HUDEP-2 (cell line): Measurements from ENCODE around the gene BIN1.
A peak's percentile ranks its signal among the peaks of the same experiment; 100 is the strongest.

ENCODE experiments used
- DNase-seq, 76 experiments: peaks; one replicate each; lab custom pipeline; 2025; ENCODE audit not compliant: unreplicated experiment in 76 of 76; lab: John Stamatoyannopoulos, UW

BIN1 gene

DNA sequence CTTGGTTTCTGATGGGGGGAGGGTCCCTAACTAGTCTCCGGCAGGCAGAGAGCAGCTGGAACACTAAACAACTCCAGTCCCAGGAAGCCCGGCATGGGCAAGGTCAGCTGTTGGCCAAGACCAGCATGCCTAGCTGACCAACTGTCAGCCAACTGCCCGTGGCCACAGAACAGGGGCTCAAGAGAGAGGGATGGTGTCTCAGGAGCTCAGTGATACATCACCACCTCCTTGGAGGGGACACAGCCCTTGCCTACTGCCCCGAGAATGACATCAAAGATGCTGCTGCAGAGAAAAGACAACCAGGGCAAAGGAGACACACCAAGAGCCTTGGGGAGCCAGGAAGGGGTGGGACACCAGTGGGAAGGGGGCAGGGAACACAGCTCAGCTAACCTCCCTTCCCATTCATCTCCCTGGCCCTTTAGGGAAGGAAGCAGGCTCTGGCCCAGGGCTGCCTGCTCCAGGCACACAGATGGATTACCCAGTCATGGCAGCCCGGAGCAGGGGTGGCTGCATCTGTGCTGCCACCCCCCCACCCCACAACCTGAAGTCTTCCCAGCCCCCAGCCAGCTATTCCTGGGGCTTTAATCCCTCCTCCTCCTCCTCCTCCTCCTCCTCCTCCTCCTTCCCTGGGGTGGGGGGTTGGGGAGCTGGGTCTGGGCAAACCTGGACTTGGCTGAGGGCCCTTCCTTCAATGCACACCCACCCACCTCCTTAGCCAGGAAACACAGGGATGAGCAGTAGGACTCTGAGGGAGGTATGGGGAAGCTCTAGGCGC lies 1.9 kb downstream of the BIN1 start:
- no peak for DNase-seq

DNA sequence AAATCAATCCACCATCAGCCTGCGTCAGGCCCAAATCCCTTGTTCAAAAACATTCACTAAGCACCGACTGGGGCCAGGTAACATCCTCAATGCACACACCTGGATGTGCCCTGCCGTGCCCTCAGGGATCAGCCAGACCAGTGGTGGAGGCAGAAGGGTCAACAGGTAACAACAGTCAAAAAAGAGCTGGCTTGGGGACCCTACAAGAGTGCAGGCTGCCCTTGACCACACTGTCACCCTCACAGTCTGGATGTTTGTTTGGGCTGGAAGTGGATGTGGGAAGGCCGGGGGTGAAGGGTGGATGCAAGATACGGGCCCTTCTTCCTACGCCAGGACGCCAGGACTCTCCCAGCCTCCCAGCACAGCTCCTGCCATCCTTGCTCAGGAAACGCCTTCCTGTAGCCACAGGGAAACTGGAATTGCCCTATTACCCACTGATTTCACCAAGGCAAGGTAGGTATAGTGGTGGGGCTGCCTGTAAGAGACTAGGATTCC lies 2.7 kb downstream of the BIN1 start:
- DNase-seq = no peak

DNA sequence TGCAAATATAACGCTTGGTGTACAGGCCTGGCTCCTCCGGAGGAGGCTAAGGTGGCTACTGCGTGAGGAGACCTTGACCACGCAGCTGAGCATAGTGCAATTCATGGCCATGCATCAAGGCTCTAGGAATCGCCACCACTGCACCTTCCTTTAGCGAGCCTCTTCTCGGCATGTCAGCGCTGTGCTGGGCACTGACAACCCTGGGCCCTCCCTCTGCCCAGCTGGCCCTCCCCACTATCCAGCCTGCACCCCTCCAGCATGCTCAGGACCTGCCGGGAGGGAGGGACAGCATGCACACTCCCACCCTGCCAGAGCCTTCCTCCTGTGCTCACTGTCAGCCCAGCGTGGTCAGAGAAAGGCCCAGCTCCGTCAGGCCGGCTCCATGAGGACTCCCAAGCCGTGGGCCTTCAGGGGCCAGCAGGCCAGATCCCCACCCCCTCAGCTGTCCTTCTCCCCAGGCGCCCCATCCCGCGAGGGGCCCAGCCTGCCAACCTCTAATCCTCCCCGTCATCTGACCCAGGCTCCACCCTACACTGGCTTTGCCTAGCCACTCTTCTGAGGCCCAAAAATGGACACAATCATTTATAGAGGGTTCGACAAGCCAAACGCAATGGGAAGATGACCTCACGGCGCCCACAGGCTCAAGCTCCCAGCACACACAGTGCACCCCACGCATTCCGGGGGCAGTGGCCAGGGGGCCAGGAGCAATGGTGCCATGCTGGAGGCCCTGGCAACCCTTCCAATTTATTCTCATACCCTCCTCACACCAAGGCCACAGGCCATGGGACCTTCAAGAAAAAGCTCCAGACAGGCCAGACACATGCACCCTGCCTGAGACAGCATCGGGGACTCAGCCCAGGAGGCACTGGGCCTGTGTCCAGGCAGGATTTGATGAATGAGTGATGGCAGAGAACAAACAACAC lies 3.5 kb downstream of the BIN1 start:
- no peak for DNase-seq

DNA sequence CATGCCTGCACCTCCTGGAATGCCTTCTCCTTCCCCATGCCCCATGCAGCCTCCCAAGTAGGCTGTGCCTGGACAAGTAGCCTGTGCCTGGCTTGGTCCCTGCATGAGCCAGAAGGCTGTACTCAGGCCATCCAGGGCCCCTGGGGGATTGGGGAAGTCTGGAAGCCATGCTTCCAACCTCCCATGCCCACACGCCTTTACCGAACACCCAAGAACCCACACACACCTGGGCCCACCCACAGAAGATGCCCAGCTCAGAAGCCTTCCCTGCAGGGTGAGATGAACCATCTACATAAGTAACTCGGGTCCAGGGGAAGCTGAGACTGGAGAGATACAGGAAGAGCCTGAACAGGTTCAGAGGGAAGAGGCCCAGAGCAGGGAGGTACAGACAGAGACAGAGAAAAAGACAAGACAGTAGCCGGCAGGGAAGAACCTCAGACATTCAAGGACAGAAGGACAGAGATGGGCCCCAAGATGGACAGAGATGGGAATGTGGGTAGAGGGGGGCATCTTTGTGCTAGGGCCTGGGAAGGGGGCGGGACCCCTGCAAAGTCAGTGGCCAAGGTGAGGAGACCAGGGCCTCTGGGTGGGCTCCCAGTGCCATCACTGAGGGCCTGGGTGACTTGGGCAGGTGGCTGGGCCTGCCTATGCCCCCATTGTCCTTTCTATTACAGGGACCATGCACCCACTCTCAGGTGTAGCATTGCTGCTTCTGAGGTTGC lies 4.3 kb downstream of the BIN1 start:
- DNase-seq = no peak

DNA sequence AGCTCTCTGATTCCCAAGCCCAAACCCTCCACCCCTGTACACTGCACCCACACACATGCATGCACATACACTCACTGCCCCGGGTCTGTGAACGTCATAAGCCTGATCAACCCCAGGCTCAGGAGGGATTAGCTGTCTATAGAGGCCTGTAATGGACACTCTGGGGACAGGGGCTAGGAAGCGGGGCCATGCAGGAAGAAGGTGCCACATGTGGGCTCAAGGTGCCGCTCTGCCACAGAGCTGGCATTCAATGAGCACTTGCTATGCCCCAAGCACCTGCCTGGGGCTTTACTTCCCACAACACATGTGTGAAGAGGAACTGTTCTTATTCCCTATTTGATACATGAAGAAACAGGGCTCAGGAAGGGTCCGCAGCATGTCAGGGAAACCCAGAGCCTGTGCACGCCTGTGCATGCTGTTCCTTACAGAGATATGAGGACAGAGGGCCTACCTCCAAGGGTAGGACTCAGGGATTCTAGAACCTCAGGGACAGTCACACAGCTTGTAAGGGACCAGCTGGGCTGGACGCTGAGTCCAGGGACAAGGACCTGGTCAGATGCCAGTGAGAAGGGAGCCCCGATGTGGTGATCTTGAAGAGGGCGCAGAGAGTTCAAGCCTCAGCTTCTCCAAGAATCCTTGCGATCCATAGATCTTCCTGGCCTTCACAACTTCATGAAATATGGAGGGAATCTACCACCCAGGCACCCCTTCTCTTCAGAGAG lies 5.0 kb downstream of the BIN1 start:
- no peak for DNase-seq

DNA sequence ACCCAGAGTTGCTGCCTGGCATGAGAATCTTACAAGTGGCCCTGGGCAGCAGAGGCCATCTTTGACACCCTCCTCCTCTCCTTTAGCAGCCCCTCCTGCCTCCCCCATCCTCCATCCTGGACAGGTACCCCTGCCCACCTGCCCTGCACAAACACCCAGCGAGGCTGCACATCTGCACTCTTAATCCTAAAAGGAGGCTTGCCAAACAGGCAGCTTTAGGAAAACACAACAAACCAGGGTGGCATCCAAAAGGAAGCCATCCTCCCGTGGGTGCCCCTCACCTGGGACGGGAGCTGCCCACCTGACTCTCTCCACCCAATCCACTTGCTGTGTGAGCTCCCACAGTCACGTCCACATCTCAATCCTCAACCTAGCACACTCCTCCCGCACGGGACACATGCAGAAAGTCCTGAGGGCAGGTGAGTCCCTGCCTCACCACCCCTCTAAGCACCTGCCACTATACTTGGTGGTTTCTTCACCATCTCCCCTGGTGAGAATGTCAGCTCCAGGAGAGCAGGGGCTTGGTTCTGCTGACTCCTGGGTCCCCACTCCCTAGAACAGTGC lies 5.8 kb downstream of the BIN1 start:
- DNase-seq = no peak

DNA sequence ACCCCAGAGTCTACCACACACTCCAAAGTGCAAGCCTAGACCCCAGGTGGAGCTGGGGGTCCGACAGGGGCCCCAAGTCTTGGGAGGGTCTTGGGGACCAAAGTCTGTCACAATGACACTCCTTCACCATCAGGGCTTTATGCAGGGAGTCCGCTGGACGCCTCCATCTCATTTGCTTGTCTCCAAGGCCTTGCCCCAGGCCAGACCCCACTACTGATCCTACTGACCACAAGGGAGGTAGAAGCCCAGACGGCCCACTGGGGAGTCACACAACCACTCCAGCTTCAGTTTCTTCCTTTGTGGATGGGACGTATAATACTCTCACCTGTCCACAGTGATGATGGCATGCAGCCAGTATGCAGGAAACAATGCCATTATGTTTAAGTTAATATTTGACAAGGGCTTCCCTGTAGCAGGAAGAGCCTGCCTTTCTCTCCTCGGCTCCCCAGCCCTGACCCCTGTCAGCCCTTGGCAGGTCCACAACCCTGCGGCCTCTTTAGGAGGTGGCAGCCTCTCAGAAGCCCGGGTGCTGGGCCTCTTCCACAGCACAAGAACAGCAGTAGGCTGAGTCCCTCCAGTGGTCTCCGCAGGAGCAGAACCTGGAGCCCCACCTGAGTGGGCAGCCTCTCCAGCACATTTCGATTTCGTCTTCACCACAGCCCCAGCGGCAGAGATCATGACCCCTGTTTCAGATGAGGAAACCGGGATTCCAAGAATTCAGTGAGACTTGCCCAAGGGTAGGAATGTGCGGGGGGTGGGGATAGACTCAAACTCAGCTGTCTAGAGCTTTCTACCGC lies 6.5 kb downstream of the BIN1 start:
- no peak for DNase-seq

DNA sequence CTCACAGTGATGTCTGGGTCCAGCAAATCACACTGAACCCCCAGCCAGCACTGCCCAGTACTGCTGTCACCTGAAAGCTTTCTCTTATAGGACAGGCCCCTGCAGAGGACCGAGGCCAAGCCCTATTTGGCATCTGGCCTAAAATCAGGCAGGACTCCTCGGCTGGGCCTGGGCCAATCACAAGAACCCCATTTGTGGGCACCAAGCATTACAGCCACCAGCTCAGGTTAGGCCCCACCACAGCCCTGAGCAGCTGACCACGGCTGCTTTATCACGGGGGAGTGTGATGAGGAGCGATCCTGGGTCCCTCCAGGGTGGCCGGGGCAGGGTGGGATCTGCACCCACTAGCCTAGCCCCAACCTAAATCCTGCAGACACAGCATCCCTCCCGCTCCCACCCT lies 8.2 kb downstream of the BIN1 start:
- no peak for DNase-seq

DNA sequence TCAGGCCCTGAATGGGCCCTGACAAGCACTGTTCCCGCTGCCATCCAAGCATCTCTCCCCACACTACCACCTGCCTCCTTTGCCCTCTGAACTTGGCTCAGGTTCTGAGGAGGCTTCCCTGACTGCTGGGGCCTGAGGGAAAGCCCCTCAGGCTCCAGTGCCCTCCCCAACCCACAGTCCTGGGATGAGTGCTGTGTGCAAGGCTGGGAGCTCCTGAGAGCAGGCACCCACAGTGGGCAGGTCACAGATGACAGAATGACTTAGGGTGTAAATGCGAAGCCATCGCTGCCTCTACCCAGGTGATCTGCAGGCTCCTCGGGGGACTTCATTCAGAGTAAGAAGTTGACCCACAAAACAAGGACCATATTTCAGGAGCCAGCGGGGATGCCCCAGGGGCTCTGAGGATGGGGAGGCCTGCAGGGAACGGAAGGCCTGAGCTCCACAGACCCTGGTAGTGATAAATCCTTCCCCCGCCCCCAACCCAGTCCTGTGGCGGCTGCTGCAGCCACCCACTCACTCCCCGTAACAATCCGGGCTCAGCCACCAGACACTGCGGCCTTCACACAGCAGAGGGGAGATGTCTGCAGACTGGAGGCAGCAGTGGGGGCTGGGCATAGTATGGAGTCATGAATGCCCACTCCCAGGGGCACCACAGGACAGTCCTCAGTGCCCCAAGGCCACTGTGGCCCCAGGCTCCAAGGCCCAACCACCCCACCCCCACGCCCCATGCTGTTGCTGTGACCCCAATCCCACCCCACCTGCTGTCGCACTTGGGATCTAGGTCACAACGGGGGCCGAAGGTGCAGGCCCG lies 8.9 kb downstream of the BIN1 start:
- no peak for DNase-seq

DNA sequence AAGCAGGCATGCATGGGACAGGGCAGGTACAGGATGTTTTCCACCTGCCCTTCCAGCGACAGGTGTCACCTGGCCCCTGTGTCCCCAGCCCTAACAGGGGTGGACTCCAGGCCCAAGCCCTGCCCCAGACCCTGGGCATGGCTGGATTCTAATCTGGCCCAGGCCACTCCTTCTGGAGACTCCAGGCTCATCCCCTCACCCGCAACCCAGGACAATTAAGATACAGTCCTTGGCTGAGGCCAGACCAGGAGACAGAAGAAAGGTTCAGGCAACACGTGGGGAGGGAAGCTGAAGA lies 9.5 kb downstream of the BIN1 start:
- no peak for DNase-seq

DNA sequence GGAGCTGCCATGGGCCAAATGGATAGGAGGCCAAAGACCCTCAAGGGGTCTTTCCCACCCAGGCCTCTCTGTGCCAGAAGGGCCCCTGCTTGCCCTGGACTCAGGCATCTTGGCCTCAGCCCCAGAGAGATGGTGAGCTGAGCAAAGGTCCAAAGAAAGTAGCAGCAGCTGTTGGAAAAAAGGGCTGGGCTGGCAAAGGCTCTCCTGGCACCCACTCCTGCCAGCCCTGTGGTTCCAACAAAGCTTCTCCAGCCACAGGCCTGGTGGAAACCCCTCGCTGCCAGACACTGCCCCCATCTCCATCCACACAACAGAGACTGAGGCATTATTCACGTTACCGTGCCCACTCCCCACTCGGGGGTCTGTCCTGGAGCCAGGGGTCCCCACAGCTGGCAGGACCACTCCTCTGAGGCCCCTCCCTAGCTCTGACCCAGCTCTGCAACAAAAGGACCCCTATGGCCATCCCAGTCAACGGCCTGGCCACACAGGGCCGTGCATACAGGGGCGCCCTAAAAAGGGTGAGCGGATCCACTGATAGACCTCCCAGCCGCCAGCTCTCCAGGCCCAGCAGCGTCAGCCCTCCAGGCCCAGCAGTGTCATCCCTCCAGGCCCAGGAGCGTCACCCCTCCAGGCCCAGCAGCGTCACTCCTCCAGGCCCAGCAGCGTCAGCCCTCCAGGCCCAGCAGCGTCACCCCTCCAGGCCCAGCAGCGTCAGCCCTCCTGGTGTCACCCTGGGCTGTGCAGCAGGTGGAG lies 10.1 kb downstream of the BIN1 start:
- no peak for DNase-seq

DNA sequence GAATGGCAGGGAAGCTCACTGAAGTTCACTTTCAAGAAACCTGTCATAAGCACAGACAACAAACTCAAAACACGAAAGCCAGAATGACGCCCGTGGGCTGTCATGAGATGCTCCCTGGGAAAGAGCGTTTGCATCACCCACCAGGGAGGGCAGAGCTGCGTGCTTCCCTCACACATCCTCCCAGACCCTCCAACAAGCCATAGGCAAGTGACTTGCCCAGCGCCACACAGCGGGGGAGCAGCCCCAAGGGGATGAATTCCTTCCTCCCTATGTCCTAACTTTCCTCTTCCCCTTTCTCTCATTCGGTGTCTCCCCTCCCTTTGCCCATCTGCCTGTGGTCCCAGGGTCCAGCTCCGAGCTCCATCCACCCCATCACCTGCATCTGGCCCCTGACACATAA lies 10.7 kb downstream of the BIN1 start:
- no peak for DNase-seq

DNA sequence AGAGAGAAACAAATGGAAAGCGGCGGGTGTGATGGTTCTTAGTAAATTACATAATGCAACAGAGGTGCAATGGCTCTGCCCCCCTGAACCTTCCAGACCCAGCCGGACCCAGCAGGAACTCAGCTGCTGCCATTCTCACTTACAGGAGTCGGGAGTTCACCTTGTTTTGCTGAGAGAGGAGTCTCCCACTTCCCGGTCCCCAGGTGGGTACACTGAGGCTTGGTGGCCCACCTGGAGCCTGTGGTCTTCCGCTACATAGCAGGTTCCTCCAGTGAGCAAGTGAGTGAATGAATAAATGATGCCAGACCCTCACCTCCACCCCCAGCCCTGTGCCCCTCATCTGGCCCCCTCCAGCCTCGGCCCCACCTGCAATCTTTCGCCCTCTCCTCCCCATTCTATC lies 11.2 kb downstream of the BIN1 start:
- DNase-seq = no peak

DNA sequence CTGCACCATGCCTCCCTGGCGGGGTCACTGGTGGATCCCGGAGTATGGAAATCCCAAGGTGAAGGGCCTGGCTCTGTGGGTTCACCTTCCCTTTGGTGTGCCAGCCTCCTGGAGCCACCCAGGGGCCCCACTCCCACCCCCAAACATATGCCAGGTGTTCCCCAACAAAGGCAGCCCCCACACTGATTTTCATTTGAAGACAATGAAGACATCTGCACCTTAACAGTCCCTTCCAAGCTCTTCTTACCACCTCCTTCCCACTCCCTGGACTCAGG lies 11.7 kb downstream of the BIN1 start:
- DNase-seq = no peak

DNA sequence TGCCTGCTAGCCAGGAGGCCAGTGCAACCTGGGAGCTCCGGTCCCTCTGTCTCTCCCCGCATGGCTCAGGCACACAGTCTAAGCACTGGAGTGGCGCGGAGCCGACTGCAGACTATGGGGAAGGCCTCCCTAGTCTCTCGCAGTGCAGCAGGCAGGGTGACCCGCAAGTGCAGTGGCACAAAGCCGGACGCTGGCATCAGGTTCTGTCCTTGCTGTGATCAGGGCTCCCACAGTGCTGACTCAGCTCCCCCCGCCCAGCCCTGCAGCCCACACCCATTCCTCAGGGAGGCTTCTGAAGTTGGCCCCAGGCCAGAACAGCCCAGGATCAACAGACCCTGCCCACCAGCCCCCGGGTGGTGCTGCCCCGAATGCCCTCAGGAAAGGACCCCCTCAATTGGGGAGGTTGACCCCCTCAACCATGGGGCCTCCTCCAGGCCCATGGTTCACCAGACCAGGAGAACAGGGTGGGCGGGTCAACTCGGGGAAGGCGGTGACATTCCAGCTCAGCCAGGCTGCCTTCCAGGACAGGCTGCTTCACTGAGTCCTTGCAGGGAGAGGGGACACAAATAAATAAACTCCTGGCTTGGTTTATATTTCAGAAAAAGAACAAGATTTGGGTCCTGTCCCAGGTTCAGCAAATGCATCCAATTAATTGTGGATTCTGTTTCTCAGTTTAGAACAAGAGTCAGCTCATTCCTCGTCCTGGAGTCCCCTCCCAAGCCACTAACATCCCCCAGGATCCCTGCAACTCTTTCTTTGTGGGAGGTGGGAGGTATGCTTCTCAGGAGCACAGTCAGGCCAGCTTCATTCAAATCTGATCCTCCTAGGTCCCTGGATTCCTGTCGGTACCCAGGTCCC lies 12.2 kb downstream of the BIN1 start:
- DNase-seq = peak in 2 of 76 experiments; percentile 13 to 21

DNA sequence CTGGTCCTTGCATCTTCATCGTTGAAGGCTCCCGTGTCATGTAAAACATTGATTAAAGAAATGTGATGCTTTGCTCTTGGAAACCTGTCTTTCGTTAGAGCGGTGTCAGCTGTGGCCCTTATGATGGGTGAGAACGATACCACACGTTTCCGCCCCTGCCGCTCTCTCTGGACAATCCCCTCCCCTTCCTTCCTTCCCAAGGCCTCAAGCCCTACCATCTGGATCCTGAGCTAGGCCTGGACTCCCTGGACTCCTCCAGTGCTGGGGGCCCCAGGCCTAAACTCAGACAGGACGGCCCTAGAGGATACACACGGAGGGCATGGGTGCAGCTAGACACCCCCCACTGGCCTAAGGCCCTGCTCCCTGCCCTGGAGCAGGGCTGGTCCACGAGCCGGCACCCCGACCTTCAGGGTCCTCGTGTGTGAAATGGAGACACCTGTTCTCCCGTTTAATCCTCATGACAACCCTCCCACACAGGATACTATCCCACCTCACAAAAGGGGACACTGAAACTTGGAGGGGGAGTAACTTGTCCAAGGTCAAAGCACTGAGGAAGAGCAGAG lies 13.2 kb downstream of the BIN1 start:
- no peak for DNase-seq

DNA sequence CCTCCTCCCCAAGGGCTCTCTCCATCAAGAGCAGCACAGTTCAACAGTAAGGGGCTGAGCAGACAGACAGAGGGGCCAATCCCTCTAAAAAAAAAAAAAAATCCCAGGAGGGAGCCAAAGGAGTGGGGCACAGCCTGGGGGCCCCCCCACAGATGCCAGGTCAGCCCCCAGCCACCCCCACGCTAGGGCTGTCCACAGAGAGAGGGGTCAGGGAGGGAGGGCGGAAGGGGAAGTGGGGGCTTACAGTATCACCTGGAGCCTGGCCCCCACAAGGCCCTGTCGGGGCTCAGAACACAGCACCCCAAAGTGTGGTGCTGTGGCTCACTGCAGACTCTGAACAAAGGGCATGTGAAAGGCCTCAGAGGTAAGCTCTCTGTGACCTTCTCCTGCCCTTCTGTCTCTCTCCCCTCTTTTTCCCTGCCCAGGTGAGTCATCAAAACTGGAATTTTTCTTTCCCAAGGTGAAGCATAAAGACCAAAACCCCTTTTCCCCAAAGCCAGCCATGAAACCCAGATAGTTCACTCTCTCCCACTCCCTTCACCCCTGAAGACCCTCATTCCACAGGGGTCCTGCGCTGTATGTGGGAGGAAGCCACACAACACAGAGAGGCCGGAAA lies 13.9 kb downstream of the BIN1 start:
- no peak for DNase-seq
